Common myeloid progenitor, CD34-positive (primary cell): ENCODE results near the gene SSH2.
"Not testable (repeated sequence)": the region's sequence is repeated elsewhere in the genome, so short reads cannot be mapped to it uniquely, and the experiment has no call there.

ENCODE experiments used
- CTCF ChIA-PET: fragments of 350-600 bp; sonication (Branson Sonifier 250); formaldehyde crosslinking; loops from one replicate; lab custom pipeline; 2021; ENCODE audit warnings: antibody characterized with exemption; lab: Charles Lee
- POLR2A ChIA-PET: fragments of 350-600 bp; sonication (Branson Sonifier 250); formaldehyde crosslinking; loops from one replicate; lab custom pipeline; 2021; ENCODE audit warnings: antibody characterized with exemption; lab: Charles Lee
- DNase-seq, 3 donors: peaks; one replicate each; pipeline versions ENCODE4 v3.0.0 to v3.0.0-alpha.2; 2013
- H3K27ac ChIP-seq, 2 experiments: 1 replicate in 1 of 2; 2 replicates in 1 of 2; pipeline ENCODE4 v1.7.0; 2013; ENCODE audit warnings: inconsistent platforms in 2 of 2, low read length in 2 of 2, mild to moderate bottlenecking in 2 of 2, low read depth in 1 of 2, moderate library complexity in 1 of 2; ENCODE audit not compliant: severe bottlenecking in 2 of 2, insufficient read depth in 1 of 2, poor library complexity in 1 of 2
- H3K27me3 ChIP-seq, 5 experiments: replicated peaks in 2 of 5; 1 replicate in 3 of 5; 2 replicates in 2 of 5; pipeline versions ENCODE4 v1.6.1 to v1.7.0; 2013; ENCODE audit warnings: low read length in 4 of 5, mild to moderate bottlenecking in 2 of 5, moderate library complexity in 2 of 5, inconsistent platforms in 1 of 5; ENCODE audit not compliant: insufficient read depth in 5 of 5, control insufficient read depth in 4 of 5
- H3K36me3 ChIP-seq, 4 experiments: 1 replicate in 2 of 4; 2 replicates in 2 of 4; pipeline versions ENCODE4 v1.6.1 to v1.7.0; 2013; ENCODE audit warnings: low read length in 3 of 4, control low read depth in 1 of 4, mild to moderate bottlenecking in 1 of 4; ENCODE audit not compliant: control insufficient read depth in 4 of 4, insufficient read depth in 4 of 4
- H3K4me1 ChIP-seq, 4 experiments: 1 replicate in 3 of 4; 2 replicates in 1 of 4; pipeline versions ENCODE4 v1.6.1 to v1.7.1; 2013; ENCODE audit warnings: low read length in 3 of 4, mild to moderate bottlenecking in 3 of 4, control low read depth in 1 of 4, inconsistent platforms in 1 of 4, moderate library complexity in 1 of 4; ENCODE audit not compliant: control insufficient read depth in 4 of 4, insufficient read depth in 4 of 4; ENCODE audit errors: control extremely low read depth in 1 of 4
- H3K4me3 ChIP-seq, 7 experiments: 1 replicate in 4 of 7; 2 replicates in 3 of 7; pipeline versions ENCODE4 v1.5.1 to v1.7.0; 2013; ENCODE audit warnings: mild to moderate bottlenecking in 7 of 7, low read length in 6 of 7, moderate library complexity in 6 of 7, inconsistent platforms in 2 of 7, low read depth in 2 of 7, control low read depth in 1 of 7; ENCODE audit not compliant: insufficient read depth in 4 of 7, control insufficient read depth in 1 of 7; ENCODE audit errors: extremely low read depth in 1 of 7
- H3K9me3 ChIP-seq, 5 experiments: 1 replicate in 4 of 5; 2 replicates in 1 of 5; pipeline versions ENCODE4 v1.6.1 to v1.7.1; 2013; ENCODE audit warnings: low read length in 4 of 5, mild to moderate bottlenecking in 2 of 5, inconsistent platforms in 1 of 5, low read depth in 1 of 5, moderate library complexity in 1 of 5; ENCODE audit not compliant: control insufficient read depth in 4 of 5, insufficient read depth in 2 of 5; ENCODE audit errors: control extremely low read depth in 1 of 5
- WGBS: methylation state at CpG from one replicate; pipeline ENCODE4 v1.1.5; 2013; ENCODE audit not compliant: insufficient coverage; 5-methylcytosine and 5-hydroxymethylcytosine counted together

Gene SSH2

GRCh38 chr17:29905086-29905878, 24.7 kb downstream of the SSH2 start:
- 93% methylated on average over 3 of the region's 3 CpGs for WGBS
- Histone ChIP-seq H3K9me3 (peaks cover 0 to 19% (median 9%) of the 10 kb centered on the region in 5 experiments), H3K4me3 (no peak overlapping the region), H3K36me3 (peaks cover 0 to 4% (median 0%) of the 10 kb centered on the region in 4 experiments), H3K27ac (no peak overlapping the region), H3K27me3 (no peaks in the 10 kb centered on the region), H3K4me1 (no peaks in the 10 kb centered on the region)
- DNase-seq = no peak
- ChIA-PET POLR2A (no interaction called here), CTCF (interaction anchor here (1.7 to 2.0 kb wide), 2 partner anchors 15 to 27 kb away, joined by 4 to 5 read pairs; no protein-coding TSS in a partner anchor)

GRCh38 chr17:29903471-29903870, 26.6 kb downstream of the SSH2 start:
- H3K27ac ChIP-seq = no peak overlapping the region
- H3K27me3 ChIP-seq = no peaks in the 10 kb centered on the region
- DNase-seq = no peak
- peaks cover 0 to 4% (median 0%) of the 10 kb centered on the region in 4 experiments for H3K36me3 ChIP-seq
- WGBS = no CpG with 5 or more reads among the region's 2 CpGs
- no peak overlapping the region for H3K4me3 ChIP-seq
- H3K4me1 ChIP-seq = no peaks in the 10 kb centered on the region
- POLR2A ChIA-PET = no interaction called here
- peaks cover 0 to 19% (median 9%) of the 10 kb centered on the region in 5 experiments for H3K9me3 ChIP-seq
- CTCF ChIA-PET = no interaction called here

- H3K9me3 ChIP-seq, H3K4me1 ChIP-seq, CTCF ChIA-PET, H3K27me3 ChIP-seq, H3K36me3 ChIP-seq, POLR2A ChIA-PET, H3K4me3 ChIP-seq, DNase-seq, H3K27ac ChIP-seq: not testable (repeated sequence)
- WGBS = 100% methylated on average over 1 of the region's 4 CpGs
Observed at GRCh38 chr17:29897136-29897535, 32.9 kb downstream of the SSH2 start.

- no peak for DNase-seq
- H3K27ac ChIP-seq = no peak overlapping the region
- H3K4me3 ChIP-seq = no peak overlapping the region
- POLR2A ChIA-PET = no interaction called here
- CTCF ChIA-PET = interaction anchor here (0.6 to 1.4 kb wide), 4 partner anchors 14 to 77 kb away, joined by 3 read pairs; no protein-coding TSS in a partner anchor
- peaks cover 0 to 6% (median 1%) of the 10 kb centered on the region in 5 experiments for H3K9me3 ChIP-seq
- H3K27me3 ChIP-seq = no peaks in the 10 kb centered on the region
- peaks cover 0 to 7% (median under 1%) of the 10 kb centered on the region in 4 experiments for H3K36me3 ChIP-seq
- peaks cover 0 to 6% (median 0%) of the 10 kb centered on the region in 4 experiments for H3K4me1 ChIP-seq
Observed at GRCh38 chr17:29892201-29892600, 37.8 kb downstream of the SSH2 start.

- Histone ChIP-seq H3K36me3 (peaks cover 0 to 7% (median under 1%) of the 10 kb centered on the region in 4 experiments), H3K4me1 (peaks cover 0 to 6% (median 0%) of the 10 kb centered on the region in 4 experiments), H3K4me3 (no peak overlapping the region), H3K27ac (no peak overlapping the region), H3K9me3 (peaks cover 0 to 6% (median 1%) of the 10 kb centered on the region in 5 experiments), H3K27me3 (no peaks in the 10 kb centered on the region)
- DNase-seq = no peak
- CTCF ChIA-PET = interaction anchor here (0.7 to 1.4 kb wide), 3 partner anchors 13 to 273 kb away, joined by 3 to 5 read pairs (median 3); no protein-coding TSS in a partner anchor
- POLR2A ChIA-PET = no interaction called here
- WGBS = no CpG with 5 or more reads among the region's 1 CpG
Observed at GRCh38 chr17:29891131-29891530, 38.9 kb downstream of the SSH2 start.

GRCh38 chr17:29885031-29885640, 44.9 kb downstream of the SSH2 start:
- Histone ChIP-seq H3K36me3 (no peaks in the 10 kb centered on the region), H3K4me1 (peaks cover 0 to 4% (median 2%) of the 10 kb centered on the region in 4 experiments), H3K27me3 (no peaks in the 10 kb centered on the region), H3K4me3 (no peak overlapping the region), H3K9me3 (no peaks in the 10 kb centered on the region), H3K27ac (no peak overlapping the region)
- POLR2A ChIA-PET = no interaction called here
- WGBS = 100% methylated on average over 2 of the region's 3 CpGs
- CTCF ChIA-PET = no interaction called here
- no peak for DNase-seq

GRCh38 chr17:29883497-29883896, 46.5 kb downstream of the SSH2 start:
- H3K36me3 ChIP-seq = no peaks in the 10 kb centered on the region
- H3K4me1 ChIP-seq = peaks cover 0 to 4% (median 2%) of the 10 kb centered on the region in 4 experiments
- DNase-seq = no peak
- H3K4me3 ChIP-seq = no peak overlapping the region
- no peak overlapping the region for H3K27ac ChIP-seq
- ChIA-PET CTCF (no interaction called here), POLR2A (no interaction called here)
- H3K27me3 ChIP-seq = no peaks in the 10 kb centered on the region
- H3K9me3 ChIP-seq = no peaks in the 10 kb centered on the region
